ENCODE data around the gene MYO1G. TPM values are rescaled to one million over a fixed set of nuclear protein-coding genes. Genes with fewer than 3 reads are reported as not detected.

MYO1G gene
- total and polyA plus RNA-seq, 9 of the 15 experiments (the other 6 are each of a cell fraction or from before 2014, with no cell fraction given), result 0.03 to 0.62 (median 0.13) TPM; not detected in 1

- TF ChIP-seq RBM25 (IDR thresholded peaks at IDR 0.05; ENCODE audit: low read depth, low read length, severe bottlenecking) (no peak), ZHX1 (conservative IDR thresholded peaks at IDR 0.05; ENCODE audit: low read length) (no peak), CBX1 (IDR thresholded peaks at IDR 0.05; ENCODE audit: low read depth) (no peak), MYC (IDR thresholded peaks at IDR 0.05; ENCODE audit: low read depth, low read length) (peak; percentile 94), MYC (CRISPR knock-in tag; IDR thresholded peaks at IDR 0.05; ENCODE audit: borderline replicate concordance, low read depth) (no peak), E2F4 (CRISPR knock-in tag; IDR thresholded peaks at IDR 0.05; ENCODE audit: low read depth) (no peak), TCFL5 (CRISPR knock-in tag; conservative IDR thresholded peaks at IDR 0.05) (no peak), DPF2 (IDR thresholded peaks at IDR 0.05) (peak; percentile 63), IFI16 (CRISPR knock-in tag; IDR thresholded peaks at IDR 0.05) (no peak), THRB (CRISPR knock-in tag; conservative IDR thresholded peaks at IDR 0.05) (no peak), COPS2 (conservative IDR thresholded peaks at IDR 0.05) (no peak), FOSL1 (tag; conservative IDR thresholded peaks at IDR 0.05) (no peak), FUS (optimal IDR thresholded peaks at IDR 0.05; ENCODE audit: low read depth, low read length) (no peak), REST (IDR thresholded peaks at IDR 0.05; ENCODE audit: borderline replicate concordance) (peak; percentile 83), REST (CRISPR knock-in tag; IDR thresholded peaks at IDR 0.05; ENCODE audit: low read depth) (no peak)
Measured at GRCh38 chr7:44921607-44922350, 57.0 kb downstream of the MYO1G start (continued).
